SHP77 (cell line): ENCODE data around the gene RPL39L.

ENCODE experiments used
- DNase-seq, 2 experiments: peaks; one replicate each; lab custom pipeline; 2025; lab: John Stamatoyannopoulos, UW

Gene RPL39L

DNA sequence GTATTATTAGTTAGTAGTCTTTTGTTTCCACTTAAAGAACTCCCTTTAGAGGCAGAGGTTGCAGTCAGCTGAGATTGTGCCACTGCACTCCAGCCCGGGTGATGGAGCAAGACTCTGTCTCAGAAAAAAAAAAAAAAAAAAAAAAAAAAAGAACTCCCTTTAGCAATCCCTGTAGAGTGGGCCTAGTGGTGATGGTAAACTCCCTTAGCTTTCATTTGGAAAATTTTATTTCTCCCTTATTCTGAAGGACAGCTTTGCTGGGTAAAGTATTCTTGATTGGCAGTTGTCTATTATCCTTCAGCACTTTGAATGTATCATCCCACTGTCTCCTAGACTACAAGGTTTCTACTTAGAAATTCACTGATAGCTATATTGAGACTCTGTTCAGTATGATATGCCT lies 46.0 kb downstream of the RPL39L start:
- DNase-seq = no peak

DNA sequence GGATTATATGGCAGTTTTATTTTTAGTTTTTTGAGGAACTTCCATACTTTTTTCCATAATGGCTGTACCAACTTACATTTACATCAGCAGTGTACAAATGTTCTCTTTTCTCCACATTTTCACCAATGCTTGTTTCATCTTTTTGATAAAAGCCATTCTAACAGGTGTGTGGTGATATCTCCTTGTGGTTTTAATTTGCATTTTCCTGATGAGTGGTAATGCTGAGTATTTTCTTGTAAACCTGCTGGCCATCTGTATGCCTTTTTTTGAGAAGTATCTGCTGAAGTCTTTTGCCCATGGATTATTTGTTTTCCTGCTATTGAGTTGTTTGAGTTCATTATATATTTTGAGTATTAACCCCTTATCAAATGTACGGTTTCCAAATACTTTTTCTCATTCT lies 50.6 kb downstream of the RPL39L start:
- DNase-seq = no peak

DNA sequence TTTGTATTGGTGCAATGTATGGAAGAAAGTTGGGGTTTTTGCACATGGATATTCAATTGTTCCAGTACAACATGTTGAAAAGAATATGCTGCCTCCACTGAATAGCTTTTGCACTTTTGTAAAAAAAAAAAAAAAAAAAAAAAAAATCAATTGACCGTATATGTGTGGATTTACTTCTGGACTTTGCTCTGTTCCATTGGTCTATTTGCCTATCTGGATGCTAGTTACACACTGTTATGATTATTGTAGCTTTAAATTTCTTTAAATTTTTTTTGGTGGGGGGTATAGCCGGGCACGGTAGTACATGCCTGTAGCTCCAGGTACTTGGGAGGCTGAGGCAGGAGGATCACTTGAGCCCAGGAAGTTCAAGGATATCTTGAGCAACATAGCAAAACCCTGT lies 52.5 kb downstream of the RPL39L start:
- DNase-seq = no peak

- DNase-seq = no peak
Observed at GRCh38 chr3:187085933-187086332, 53.4 kb downstream of the RPL39L start.

GRCh38 chr3:187085021-187085666 lies 54.2 kb downstream of the RPL39L start:
- no peak for DNase-seq

DNA sequence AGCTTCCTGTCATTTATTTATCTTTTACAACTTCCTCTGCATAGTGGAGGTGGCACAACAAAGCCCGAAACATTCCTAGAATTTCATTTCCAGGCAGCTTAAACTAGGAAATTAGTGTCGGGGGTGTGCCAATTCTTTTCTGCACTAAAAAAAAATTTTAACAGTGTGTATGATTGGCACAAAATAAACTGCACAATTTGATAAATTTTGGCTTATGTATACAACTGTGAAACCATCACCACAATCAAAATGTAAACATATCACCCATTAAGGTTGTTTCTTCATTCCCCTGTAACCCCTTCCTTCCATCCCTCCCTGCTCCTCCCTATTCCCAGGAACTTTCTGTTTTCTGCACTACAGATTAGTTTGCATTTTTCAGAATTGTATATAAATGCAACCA lies 54.7 kb downstream of the RPL39L start:
- DNase-seq = no peak

DNA sequence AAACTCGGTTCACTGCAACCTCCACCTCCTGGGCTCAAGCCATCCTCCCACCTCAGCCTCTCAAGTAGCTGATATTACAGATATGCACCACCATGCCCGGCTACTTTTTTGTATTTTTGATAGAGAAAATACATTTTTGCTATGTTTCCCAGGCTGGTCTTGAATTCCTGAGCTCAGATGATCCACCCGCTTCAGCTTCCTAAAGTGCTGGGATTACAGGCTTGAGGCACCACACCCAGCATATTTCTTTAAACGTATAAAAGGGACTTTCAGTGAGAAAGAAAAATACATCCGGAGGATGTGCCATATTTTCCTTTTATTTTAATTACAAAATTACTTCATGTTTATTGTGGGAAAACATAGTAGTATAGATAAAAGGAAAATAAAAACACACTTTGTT lies 55.2 kb downstream of the RPL39L start:
- DNase-seq = no peak

DNA sequence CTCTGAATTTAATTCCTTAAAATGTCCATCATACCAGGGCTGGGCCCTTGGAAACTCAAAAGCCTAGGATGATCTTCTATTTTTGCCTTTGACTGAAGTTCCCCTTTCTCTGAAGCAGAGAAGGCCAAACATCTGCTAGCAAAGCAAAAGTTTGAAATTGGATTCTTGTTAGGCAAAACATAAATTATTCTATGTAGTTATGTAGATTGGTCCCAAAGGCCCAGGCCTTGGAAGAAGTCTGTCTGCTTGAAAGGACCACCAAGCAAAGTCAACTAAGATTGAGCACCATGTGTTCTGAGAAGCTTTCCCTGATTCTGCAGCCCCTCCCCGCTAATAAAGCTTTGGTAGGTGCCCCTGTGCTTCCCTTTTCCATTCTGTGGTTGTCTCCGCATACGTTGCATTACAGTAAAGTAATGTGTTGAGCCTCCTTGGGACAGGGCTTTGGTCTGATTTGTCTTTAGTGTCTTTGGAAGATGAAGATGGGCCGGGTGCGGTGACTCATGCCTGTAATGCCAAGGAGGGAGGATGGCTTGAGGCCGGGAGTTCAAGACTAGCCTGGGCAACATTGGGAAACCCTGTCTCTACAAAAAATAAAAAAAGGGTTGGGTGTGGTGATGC lies 56.4 kb downstream of the RPL39L start:
- no peak for DNase-seq

- DNase-seq = no peak
Observed at GRCh38 chr3:187080799-187081450, 58.4 kb downstream of the RPL39L start.

GRCh38 chr3:187079090-187080022 lies 59.9 kb downstream of the RPL39L start:
- DNase-seq = no peak

- no peak for DNase-seq
Observed at GRCh38 chr3:187077537-187077936, 61.8 kb downstream of the RPL39L start.

- no peak for DNase-seq
Observed at GRCh38 chr3:187077085-187077484, 62.2 kb downstream of the RPL39L start.

DNA sequence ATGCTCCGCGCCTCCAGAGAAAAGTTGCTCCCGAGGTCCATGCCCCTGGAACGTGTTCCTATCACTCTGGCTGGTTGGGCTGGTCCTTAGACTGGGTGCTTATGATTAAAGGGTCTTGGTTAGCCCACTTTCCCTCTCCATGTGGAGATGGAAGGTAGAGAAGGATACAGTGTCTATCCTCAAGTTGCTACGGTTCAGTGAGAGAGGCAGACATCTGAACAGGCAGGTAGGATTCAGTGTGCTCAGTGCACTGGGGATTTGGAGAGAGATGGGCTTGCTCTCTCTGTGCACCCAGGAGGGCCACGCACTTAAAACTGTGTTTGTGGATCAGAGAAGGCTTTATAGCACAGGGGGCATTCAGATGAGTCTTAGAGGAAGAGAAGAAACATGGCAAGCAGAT lies 63.0 kb downstream of the RPL39L start:
- DNase-seq = no peak

DNA sequence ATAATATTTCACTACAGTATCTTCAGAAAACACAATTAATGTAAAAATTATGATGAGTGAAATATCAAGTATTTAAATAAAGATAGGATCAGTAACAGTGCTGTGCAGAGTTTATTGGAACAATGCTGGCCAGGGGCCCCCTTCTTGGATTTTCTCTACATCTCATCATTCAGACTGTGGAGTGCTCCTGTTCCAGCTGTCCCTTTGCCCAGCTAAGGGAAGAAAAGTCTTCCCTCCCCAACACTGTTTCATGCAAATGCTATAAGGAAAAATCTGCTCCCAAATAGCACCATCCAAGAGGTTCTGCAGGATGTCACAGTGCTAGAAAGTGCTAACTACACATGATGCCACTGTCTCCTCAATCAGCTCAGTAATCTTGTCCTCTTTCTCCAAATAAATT lies 64.5 kb downstream of the RPL39L start:
- no peak for DNase-seq

DNA sequence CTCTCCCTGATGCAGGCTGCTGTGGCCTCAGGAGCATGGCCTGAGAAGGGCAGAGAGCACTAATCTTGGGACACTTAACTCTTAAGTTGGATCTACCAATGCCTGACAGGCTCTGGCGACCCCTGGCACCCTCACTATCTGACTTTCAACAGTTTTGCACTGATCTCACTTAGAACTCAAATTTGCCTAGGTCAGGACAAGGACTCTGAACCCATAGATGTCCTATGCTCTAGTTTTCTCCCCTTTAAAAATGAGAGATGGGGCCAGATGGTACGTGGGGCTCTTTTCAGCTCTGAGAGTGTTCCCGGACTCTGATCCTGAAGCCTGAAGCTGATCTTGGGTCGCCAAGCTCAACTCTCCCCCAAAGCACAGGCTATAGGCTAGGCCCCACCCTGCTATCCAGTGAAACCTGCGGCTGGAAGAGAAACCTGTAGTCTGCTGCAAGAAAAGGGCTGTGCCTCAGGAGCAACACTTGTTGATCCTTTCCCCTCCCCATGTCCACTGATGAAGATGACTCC lies 65.7 kb downstream of the RPL39L start:
- no peak for DNase-seq

- no peak for DNase-seq
Observed at GRCh38 chr3:187072511-187072910, 66.8 kb downstream of the RPL39L start.

- no peak for DNase-seq
Observed at GRCh38 chr3:187072102-187072501, 67.2 kb downstream of the RPL39L start.
